GM12891 (cell line): ENCODE results near the gene TSPAN18.

Experiments used
- POLR2A ChIP-seq: IDR thresholded peaks from 2 replicates; pipeline ENCODE4 v1.6.1; 2011; ENCODE audit warnings: low read depth, low read length, control low read depth
- TAF1 ChIP-seq: IDR thresholded peaks from 2 replicates; pipeline ENCODE4 v1.6.1; 2011; ENCODE audit warnings: low read depth, low read length, control low read depth

DNA sequence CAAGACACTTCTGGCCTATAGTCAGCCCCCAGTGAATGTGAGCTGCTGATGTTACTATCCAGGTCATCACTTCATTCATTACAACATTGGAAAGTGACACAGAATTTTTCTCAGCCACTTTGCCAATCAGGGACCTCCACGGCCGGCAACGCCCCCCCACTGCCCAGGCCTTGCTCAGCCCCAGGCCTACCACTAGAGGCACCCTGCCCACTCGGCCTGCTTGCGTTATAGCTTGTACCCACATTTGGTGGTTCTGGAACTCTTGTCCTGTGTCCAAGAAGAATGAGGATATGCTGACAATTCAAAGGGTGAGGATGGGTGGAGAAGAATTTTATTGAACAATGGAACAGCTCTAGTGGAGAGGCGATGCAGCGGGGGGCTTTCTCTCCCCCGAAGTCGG is 96.2 kb downstream of the TSPAN18 start:
- TF ChIP-seq POLR2A, result no peak
- no peak for TF ChIP-seq TAF1
